Measurements from ENCODE around the gene GREB1.

The GREB1 gene, protein sequence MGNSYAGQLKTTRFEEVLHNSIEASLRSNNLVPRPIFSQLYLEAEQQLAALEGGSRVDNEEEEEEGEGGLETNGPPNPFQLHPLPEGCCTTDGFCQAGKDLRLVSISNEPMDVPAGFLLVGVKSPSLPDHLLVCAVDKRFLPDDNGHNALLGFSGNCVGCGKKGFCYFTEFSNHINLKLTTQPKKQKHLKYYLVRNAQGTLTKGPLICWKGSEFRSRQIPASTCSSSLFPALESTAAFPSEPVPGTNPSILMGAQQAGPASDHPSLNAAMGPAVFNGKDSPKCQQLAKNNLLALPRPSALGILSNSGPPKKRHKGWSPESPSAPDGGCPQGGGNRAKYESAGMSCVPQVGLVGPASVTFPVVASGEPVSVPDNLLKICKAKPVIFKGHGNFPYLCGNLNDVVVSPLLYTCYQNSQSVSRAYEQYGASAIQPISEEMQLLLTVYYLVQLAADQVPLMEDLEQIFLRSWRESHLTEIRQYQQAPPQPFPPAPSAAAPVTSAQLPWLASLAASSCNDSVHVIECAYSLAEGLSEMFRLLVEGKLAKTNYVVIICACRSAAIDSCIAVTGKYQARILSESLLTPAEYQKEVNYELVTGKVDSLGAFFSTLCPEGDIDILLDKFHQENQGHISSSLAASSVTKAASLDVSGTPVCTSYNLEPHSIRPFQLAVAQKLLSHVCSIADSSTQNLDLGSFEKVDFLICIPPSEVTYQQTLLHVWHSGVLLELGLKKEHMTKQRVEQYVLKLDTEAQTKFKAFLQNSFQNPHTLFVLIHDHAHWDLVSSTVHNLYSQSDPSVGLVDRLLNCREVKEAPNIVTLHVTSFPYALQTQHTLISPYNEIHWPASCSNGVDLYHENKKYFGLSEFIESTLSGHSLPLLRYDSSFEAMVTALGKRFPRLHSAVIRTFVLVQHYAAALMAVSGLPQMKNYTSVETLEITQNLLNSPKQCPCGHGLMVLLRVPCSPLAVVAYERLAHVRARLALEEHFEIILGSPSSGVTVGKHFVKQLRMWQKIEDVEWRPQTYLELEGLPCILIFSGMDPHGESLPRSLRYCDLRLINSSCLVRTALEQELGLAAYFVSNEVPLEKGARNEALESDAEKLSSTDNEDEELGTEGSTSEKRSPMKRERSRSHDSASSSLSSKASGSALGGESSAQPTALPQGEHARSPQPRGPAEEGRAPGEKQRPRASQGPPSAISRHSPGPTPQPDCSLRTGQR (N-terminal part only)

DNA sequence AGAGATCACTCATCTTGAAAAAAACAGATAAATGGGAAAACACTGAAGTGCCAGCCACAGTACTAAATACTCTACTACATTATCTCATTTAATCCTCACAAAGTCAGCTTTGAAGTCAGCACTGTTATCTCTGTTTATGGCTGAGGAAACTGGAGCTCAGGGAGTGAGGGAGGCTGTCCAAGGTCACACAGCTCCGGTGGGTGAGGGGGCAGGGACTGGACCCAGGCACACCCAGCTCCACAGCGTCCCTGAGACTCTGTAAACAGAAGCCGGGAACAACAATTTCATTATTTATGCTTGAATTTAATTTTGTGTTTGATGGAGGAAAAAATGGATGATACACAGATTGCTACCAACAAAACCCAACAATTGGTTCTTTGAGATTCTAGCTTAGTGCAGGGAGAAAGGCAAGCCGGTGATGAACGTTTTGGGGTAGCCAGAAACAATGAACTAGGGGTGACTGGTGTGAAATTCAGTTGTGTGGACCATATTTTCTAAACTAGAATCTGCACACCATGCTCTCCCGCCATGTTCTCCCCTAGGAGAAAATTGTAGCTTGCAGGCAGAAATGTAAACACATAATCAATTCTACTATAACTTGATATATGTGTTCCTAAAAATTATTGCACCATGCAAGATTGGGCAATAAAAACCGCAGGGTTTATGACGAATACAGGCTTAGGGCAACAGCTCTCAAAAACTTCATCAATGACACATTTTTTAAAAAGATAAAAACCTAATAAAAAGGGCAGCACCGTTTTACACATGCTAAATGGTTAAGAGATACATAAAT, at the start of gene GREB1:
GREB1 (plus strand) TSS at position 768 of the 793 bp plus-strand sequence. CDS start 22,570 bp downstream, outside the sequence.
- no peak for DNase-seq (ENCODE audit: low spot score)

GRCh38 chr2:11488809-11489208, 45.0 kb upstream of the GREB1 start:
- DNase-seq (ENCODE audit: low spot score), result no peak

DNA sequence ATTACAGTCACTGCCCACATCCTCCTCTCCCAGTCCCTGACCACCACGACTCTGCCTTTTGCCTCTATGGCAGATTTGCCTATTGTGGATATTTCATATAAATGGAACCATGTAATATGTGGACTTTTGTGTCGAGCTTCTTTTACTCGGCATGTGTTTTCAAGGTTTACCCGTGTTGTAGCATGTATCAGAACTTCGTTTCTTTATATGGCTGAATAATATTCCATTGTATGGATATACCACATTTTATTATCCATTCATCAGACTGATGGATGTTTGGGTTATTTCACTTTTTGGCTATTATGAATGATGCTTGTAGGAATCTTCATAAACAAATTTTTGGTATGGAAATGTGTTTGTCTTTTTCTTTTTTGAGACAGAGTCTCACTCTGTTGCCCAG, 43.7 kb upstream of the GREB1 start:
- no peak for DNase-seq (ENCODE audit: low spot score)

DNA sequence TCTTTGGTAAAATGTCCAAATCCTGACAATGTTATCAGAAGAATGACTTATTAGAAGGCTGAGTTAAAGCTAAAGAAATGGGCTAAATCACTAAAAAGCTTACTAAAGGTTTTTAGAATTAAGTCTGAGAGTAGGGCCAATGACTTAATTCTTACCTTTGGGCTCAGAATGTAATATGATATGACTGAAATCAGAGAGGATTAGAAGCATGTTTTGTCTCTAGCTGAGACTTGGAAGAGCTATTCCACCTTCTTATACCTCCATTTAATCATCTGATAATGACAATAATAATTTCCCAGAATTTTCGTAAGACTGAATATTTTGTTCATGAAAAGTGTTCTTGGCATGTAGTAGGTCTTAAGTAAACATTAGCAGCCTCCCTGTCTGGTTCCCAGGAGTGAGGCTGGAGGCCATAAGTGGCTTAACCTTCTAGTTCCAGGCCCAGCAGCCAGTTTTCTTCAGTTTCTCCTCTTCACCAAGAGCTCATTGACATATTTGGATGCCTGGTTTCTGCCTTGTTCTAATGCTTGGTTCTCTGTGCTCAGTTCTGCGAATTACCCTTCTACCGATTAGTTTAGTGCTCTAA, 42.4 kb upstream of the GREB1 start:
- no peak for DNase-seq (ENCODE audit: low spot score)

GRCh38 chr2:11492244-11492643, 41.6 kb upstream of the GREB1 start:
- DNase-seq (ENCODE audit: low spot score), result no peak

- DNase-seq (ENCODE audit: low spot score), result no peak
Observed at GRCh38 chr2:11492720-11493119, 41.1 kb upstream of the GREB1 start.

GRCh38 chr2:11493282-11493681, 40.6 kb upstream of the GREB1 start:
- DNase-seq (ENCODE audit: low spot score), result no peak

GRCh38 chr2:11494310-11494709, 39.5 kb upstream of the GREB1 start:
- no peak for DNase-seq (ENCODE audit: low spot score)

DNA sequence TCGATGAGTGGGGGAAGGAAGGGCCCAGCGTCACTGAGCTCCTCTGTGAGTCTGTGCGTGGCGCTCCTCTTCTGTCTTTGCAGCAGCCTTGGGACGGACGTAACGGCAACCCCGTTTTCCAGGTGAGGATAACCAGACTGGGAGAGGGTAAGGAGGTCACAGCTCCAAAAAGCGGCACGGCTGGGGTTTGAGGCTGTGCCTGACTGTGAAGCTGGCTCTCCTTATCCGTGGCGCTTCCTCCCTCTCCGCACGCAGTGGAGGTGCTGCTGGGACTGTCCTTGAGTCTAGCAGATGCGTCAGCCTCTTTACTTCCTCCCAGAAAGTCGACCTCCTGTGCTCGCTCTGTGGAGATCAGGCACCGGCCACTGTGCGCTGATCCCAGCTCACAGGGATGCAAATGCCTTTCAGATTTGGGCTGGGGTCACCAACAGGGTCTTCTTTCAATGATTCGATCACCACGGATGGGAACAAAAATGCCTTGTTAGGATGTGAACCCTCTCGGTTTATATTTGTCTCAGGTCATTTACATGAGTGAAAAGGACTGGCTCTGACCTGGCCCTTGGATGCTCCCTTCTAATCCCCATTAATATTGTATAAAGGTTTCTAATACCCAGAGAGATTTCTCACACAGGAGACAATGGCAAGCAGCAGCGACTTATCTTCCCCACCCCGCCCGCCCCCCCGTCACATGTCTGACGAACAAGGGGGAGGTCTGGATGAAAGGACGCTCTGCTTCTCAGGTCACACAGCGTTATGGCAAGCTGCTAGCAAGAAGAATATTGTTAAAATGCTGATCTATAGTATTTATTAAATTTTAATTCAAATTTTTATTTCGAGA, 37.8 kb upstream of the GREB1 start:
- no peak for DNase-seq (ENCODE audit: low spot score)

DNA sequence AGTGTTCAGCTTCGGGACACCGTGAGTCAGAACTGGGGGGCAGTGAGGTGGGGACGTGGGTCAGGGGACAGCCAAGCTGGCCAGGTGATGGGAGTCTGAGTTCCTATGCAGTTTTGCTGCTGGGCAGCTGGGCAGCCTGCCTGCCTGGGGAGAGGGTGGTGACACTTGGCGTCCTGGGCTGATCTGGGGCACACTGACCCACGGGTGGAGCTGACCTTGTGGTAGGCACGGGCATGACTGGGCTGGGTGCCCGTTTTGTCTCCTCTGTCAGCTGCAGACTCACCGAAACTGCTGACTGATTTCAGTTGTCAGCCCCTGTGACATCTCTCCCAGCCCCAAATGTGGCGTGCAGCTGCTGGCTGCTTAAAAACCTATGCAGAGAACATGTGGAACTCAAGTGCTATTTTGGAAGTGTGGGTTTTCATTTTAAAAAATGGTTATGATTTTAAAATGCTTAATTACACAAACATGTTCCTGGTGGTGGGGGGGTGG, 35.3 kb upstream of the GREB1 start:
- peak; percentile 37 for DNase-seq (ENCODE audit: low spot score)

- DNase-seq (ENCODE audit: low spot score), result no peak
Observed at GRCh38 chr2:11499081-11499743, 34.6 kb upstream of the GREB1 start.

- no peak for DNase-seq (ENCODE audit: low spot score)
Observed at GRCh38 chr2:11500702-11501303, 33.0 kb upstream of the GREB1 start.

GRCh38 chr2:11502740-11503292, 31.0 kb upstream of the GREB1 start:
- no peak for DNase-seq (ENCODE audit: low spot score)

GRCh38 chr2:11503354-11503927, 30.4 kb upstream of the GREB1 start:
- DNase-seq (ENCODE audit: low spot score), result no peak

GRCh38 chr2:11505652-11506610, 27.9 kb upstream of the GREB1 start:
- no peak for DNase-seq (ENCODE audit: low spot score)

DNA sequence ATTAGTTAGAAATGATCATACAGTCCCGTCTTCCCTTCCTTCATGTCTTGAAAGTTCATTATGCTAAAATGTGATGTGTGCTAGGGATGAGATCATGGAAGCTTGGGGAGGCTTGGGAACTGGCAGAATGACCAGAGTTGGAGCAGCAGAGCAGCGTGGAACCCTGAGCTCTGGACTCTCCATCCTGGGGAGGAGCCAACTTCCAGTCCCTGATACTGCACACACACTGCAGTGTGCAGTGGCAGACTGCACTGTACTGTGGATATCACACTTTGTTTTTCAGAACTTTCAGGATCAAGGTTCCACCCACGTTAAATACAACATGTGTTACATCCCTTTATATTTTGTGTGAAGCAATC, 27.3 kb upstream of the GREB1 start:
- no peak for DNase-seq (ENCODE audit: low spot score)

- DNase-seq (ENCODE audit: low spot score), result no peak
Observed at GRCh38 chr2:11507517-11507916, 26.3 kb upstream of the GREB1 start.
